KG1 (cell line): ENCODE data around the gene CLDND2.
"Not testable (repeated sequence)": the region's sequence is repeated elsewhere in the genome, so short reads cannot be mapped to it uniquely, and the experiment has no call there.

Source experiments
- DNase-seq: peaks from one replicate; lab custom pipeline; 2025; lab: John Stamatoyannopoulos, UW

CLDND2 gene

GRCh38 chr19:51368366-51369282 is at the start of gene CLDND2:
Gene CLDND2 (minus strand): TSS chr19:51369003. CDS start chr19:51368577, 426 bp downstream.
- peak; percentile 59 for DNase-seq

GRCh38 chr19:51417810-51418157 is 49.0 kb upstream of the CLDND2 start:
- no peak for DNase-seq

- DNase-seq = peak; percentile 88
Measured at GRCh38 chr19:51417107-51417809, 48.5 kb upstream of the CLDND2 start, which contains the start of gene SIGLEC10. Gene SIGLEC10 (minus strand): TSS chr19:51417642. CDS start chr19:51417581, 61 bp downstream.

- DNase-seq = not testable (repeated sequence)
Measured at GRCh38 chr19:51416422-51416821, 47.6 kb upstream of the CLDND2 start.

GRCh38 chr19:51415187-51415586 is 46.4 kb upstream of the CLDND2 start:
- no peak for DNase-seq

GRCh38 chr19:51410950-51411748 is 42.3 kb upstream of the CLDND2 start:
- DNase-seq = no peak

- DNase-seq = peak; percentile 66
Measured at GRCh38 chr19:51407511-51408131, 38.8 kb upstream of the CLDND2 start.

- no peak for DNase-seq
Measured at GRCh38 chr19:51402117-51402516, 33.3 kb upstream of the CLDND2 start.

- DNase-seq = not testable (repeated sequence)
Measured at GRCh38 chr19:51399936-51400335, 31.1 kb upstream of the CLDND2 start.

- DNase-seq = no peak
Measured at GRCh38 chr19:51399231-51399630, 30.4 kb upstream of the CLDND2 start.

- peak; percentile 24 for DNase-seq
Measured at GRCh38 chr19:51398096-51398704, 29.4 kb upstream of the CLDND2 start.

- DNase-seq = not testable (repeated sequence)
Measured at GRCh38 chr19:51397453-51397852, 28.6 kb upstream of the CLDND2 start.

- DNase-seq = no peak
Measured at GRCh38 chr19:51396175-51396574, 27.4 kb upstream of the CLDND2 start.

GRCh38 chr19:51394050-51394836 is 25.4 kb upstream of the CLDND2 start:
- DNase-seq = peak; percentile 97

GRCh38 chr19:51392701-51393100 is 23.9 kb upstream of the CLDND2 start:
- no peak for DNase-seq

GRCh38 chr19:51391073-51391611 is 22.3 kb upstream of the CLDND2 start:
- DNase-seq = no peak

- no peak for DNase-seq
Measured at GRCh38 chr19:51389143-51389542, 20.3 kb upstream of the CLDND2 start.

GRCh38 chr19:51387924-51388389 is 19.2 kb upstream of the CLDND2 start, which contains the start of gene LIM2:
Gene LIM2 (minus strand): TSS chr19:51387974. CDS start chr19:51387443, 531 bp downstream.
- no peak for DNase-seq

GRCh38 chr19:51386882-51387520 is 18.2 kb upstream of the CLDND2 start:
- DNase-seq = no peak
